Pons (tissue), 1 donor: ENCODE measurements around the gene RASGRF1.
"Not testable (repeated sequence)": the region's sequence is repeated elsewhere in the genome, so short reads cannot be mapped to it uniquely, and the experiment has no call there.

Source experiments
- DNase-seq: peaks from one replicate; pipeline ENCODE4 v3.0.0-alpha.2; 2016; ENCODE audit warnings: low spot score

Gene RASGRF1

DNA sequence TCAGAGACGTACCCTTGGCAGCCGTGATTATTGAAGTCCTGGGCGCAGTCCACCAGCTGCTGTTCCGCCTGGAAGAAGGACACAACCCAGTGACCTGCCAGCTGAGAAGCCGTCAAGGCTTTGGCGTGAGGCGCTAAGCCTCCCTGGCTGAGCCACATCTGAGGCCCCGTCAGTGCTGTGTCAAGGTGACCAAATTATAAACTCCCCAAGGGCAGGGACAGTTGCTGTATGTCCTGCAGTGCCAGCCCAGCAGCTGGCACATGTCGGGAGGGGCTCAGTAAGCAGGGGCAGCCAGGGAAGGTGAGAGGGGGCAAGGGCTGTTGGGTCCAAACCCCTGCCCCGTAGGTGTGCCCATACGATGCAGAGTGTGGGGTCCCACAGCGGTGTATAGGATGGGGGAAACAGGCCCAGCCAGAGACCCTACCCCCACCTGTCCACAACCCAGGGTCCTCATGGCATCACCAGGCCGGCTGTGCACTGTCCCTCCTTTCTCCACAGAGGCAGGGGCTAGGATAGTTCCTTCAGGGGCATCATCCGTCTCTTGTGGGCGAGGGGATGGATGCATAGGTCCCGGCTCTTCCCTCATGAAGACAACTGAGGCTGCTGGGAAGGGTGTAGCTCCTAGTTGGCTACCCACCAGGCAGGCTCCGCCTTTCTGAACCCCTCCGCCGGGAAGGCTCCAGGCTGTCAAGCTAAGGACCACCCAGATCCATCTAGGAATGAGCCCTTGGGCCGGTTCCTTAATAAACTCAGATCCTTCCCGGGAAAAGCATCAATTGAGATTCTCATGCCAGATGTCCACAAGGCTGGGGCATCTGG is 158.9 kb downstream of the RASGRF1 start:
- DNase-seq, result no peak

DNA sequence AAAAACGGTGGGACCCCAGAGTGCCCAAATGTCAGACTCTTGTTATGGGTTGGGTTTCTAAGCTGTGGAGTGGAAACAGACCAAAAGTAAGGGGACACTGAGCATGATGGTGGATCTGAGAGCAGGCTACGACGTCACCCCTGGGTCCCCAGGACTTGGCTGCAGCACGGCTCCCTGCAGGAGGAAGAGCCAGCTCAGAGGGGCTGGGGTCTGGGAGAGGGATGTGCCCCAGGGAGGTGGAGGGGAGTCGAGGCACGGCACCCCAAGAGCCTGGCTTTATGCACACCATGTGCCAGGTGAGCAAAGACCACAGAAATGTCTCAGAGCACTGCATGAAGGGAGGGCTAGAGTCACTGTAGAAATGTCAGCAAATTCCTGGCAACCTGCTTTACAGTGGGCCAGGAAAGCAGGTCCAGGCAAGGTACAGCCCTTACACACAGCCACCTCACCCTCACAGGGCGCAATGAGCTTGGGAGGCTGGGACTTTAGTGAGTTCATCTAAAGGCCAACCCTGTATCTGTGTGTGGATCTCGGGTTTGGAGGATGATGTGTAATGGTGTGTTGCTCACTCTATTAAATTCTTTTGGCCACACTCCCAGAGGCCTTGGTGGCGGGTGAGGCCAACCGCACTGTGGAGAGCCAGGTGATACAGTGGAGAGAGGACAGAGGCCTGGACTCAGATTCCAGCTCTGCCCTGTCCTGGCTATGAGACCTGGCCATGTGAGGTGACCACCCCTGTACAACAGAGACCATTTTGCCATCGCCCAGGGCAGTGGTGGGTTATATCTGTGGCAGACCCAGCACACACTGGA is 159.8 kb downstream of the RASGRF1 start:
- DNase-seq, result no peak

DNA sequence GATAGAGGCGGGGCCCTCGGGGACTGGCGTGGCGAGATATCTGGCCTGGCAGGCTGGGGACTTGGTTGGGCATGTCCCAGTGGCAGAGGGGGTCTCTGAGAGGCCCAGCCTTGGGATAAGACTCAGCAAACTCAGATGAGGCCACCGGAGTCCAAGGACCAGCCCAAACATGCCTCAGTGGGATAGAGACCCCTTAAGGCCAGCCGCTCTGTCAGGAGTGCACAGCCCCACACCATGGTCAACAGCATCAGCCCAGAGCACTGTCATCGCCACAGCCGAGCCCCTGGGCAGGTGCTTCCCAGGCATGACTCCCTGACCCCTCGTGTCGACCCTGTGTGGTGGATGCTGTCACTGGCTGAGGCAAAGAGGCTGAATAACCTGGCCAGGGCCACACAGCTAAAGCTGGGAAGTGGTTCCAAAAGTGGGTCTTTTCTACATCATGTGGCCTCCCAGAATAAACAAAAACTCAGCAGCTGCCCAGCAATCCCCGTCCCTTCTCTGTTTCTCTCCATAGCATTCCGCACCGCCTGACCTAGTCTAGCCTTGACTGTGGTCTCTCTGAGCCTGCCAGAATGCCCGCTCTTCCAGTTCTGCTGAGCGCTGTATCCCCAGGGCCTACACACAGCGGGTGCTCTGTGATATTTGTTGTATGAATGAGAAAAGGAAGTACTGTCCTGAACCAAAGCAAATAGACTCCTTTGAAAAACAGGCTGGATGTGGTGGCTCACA is 160.9 kb downstream of the RASGRF1 start:
- DNase-seq, result no peak

DNA sequence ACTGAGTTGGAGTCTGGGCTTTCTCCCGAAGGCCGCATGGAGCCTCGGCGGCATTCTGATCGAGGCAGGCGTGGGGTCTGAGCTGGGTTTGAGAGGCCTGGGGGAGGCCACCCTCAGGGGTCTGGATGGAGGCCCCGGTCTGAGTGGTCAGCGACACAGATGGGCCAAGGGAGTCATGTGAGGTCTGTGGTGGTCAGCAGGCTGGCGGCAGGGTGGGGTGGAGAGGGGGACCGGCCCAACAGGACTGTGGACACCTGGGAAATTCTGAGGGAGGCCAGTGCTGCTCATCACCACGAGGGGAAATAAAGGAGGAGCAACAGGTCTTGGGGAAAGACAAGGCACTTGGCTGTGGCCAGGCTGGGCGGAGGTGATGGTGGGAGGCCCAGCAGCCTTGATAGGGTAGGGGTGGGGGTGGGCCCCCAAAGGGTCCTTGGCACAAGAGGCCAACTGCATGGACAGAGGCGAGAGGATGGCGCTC is 161.9 kb downstream of the RASGRF1 start:
- DNase-seq, result no peak

DNA sequence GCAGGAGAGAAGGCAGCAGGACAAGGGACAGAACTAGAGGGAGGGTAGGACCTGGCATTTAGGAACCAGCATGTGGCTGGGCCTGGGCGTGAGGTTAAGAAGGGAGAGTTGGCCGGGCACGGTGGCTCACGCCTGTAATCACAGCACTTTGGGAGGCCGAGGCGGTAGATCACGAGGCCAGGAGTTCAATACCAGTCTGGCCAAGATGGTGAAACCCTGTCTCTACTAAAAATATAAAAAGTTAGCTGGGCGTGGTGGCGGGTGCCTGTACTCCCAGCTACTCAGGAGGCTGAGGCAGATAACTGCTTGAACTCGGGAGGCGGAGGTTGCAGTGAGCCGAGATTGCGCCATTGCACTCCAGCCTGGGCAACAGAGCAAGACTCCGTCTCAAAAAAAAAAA is 162.4 kb downstream of the RASGRF1 start:
- not testable (repeated sequence) for DNase-seq

DNA sequence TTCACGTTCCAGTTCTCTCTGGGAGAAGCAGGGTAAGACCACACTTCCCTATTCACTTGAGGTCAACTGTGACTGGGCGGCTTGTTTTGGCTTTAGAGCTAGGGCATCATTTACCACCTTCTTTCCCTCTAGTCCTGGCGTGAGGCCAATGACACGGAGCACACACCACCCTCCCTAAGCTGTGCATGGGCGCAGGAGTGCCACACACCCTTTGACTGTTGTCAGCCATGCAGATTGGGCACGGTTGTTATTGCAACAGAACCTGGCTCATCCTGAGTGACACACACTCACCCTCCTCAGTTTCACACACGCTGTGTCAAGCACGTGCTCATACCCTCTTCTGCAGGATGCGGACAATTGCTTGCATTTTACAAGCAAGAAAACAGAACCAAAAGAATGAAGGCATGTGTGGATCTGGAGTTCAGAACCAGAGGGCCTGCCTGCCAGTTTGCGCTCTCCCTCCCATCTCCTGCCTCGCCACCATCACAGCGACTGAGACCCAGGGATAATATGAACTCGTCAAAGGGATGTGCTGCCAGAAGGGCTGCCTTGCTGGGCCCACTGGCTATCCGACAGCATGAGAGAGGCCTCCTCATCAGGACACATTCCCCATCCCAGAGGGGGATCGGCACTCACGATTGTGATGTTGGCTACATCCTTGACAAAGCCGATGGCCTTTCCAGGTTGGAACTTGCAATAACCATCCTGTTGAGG is 163.3 kb downstream of the RASGRF1 start:
- no peak for DNase-seq

DNA sequence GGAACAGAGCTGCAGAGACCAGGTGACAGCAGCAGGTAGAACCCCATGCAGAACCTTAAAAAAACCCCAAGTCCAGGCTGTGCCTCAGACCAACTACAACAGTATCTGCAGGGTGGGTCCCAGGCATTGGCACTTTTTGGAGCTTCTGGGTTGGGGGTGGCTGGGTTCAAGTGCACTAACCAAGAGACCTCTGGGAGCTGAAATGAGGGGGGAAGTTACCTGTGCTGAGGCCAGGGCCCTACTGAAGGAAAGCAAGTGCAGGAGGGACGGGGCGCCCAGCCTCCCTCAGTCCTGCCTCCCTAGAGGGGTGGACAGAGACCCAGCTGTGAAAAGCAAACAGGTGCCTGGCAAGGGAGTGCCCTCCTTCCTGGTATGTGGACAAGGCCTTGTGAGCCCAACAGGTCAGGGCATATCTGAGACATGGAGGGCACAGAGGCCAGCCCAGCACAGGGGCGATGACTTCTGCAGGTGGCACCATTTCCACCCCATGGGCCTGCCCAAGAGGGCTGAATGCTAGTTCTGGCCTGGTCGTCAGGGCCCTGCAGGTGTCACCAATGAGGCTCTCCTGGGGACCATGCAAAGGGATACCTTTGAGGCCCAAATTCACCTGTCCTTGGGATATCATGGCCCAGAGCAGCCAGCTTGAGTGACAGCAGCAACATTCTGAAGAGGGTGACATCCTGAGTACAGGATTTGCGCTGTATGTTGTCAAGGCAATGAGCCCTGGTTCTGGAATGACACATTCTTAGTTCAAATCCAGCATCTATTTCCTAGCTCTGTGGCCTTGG is 164.4 kb downstream of the RASGRF1 start:
- no peak for DNase-seq

DNA sequence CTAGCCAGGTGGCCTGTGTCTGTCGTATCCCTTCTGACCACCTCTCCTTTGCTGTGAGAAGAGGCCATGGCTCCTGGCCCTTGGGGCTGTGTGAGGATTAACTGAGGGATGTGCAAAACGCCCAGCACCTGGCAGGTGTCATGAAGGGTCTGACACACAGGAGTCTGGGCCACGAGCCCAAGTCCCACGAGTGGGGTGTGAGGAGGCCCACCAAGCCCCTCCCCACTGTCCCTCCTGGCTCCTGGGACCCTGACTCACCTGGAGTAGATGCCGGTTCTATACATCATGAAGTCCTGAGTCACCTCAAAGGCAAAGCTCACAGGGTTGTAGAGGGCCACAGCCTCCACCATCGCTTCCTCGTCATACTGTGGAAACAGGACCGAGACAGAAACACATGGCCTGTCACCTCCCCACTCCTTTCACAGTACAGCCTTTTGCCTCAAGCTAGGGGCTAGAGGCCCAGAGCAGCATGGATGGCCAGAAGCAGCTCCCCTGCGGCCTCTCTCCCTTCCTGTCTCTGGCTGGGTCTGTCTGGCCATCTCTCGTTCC is 165.4 kb downstream of the RASGRF1 start:
- no peak for DNase-seq

DNA sequence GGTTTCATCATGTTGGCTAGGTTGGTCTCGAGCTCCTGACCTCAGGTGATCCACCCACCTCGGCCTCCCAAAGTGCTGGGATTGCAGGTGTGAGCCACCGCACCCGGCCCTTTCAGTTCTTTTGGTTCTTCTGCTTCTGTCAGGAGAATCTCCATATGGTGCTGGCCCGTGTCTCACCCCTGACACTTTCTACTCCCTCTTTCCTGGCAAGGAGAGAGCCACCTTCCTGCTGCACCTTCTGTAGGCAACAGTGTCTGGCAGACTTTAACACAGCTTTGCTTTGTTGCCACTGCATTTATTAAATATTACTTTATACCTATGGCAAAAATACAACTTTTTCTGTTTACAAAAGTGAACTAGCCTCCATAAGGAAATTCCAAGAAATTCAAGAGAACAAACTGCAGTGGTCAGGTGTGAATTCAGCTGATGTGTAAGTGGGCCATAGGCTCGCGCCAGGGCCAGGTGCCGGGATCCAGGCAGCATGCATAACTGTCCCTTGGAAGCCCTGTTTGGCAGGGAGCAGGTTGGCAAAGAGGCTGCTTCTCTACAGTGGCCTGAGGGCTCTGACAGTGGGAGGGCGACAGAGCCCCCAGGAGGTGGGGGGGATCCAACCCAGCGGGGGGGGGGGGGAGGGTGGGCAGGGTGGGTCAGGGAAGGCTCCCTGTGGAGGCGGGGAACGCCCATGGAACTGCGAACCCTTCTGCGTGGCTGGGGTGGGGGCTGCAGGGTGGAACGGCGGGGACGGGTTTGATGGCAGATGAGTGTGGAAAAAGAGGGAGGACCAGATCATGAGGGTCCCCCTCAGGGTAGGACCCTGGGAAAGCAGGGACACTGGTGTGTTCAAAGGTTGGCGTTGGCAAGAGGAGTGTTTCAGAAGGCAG is 166.9 kb downstream of the RASGRF1 start:
- DNase-seq, result no peak

DNA sequence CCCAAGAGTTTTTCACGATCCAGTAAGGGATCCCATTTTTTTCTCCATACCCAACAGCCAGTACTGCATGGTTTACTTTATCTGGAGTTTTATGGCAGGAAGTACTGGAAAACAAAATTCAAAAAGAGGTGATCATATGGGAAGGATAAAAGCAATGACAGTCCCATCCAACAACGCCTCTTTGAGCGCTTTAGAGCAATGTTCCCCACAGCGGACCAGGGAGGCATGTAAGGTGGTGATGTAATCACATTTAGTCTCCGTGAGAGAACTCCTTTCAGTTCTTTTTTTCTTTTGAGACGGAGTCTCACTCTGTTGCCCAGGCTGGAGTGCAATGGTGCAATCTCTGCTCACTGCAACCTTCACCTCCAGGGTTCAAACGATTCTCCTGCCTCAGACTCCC is 167.6 kb downstream of the RASGRF1 start:
- no peak for DNase-seq

DNA sequence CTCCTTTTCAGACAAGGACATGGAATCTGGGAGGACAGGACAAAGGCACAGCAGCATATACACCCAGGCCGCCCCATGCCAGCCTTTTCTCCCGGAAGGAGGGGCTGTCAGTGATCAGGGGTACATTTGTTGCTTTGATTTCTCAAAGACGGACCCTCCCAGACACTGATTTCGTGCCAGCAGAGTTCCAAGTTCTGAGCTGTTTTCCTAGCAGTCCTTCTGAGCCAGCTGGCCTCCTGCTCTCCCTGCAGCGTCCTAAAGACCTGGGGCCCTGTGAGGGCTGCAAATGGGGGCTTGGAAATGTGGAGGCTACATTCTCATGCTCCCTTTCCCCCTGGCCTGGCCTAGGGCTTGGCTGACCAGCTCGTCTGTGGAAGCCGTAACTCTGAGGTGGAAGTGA is 168.1 kb downstream of the RASGRF1 start:
- DNase-seq, result no peak

DNA sequence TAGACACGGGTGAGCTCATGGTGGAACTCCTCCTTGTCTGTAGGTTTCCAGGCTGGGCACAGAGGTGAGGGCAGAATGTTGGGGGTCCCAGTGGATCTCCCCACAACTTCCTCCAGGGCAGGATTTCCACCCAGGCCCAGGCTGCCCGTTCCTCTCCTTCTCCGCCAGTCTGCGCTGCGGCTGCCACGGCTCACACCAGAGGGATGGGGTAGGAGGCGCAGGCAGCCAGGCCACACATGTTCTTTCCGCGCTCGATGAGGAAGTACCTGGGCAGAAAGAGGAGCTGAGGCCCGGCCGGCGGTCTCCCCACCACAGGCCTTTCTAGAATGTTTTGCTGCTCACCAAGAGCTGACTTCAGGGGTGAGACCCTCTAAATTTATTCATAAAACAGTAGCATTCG is 168.6 kb downstream of the RASGRF1 start:
- DNase-seq, result no peak

DNA sequence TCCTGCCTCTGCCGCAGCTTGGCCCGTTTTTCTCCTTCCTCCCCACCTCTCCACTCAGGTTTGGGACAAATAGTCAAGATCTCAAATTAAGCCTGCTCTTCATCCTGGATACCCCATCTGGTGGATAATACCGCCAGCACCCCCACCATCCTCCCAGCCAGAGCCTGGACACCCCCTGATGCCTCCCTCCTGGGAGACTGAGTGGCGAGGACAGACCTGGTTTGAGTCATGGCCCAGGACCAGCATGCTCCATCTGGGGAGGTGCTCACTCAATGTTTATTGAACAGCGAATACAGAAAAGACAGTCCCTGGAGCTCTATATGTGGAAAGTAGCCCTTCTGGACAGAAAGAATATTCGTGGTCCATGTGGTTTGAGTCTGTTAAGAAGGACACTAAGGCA is 169.1 kb downstream of the RASGRF1 start:
- no peak for DNase-seq

DNA sequence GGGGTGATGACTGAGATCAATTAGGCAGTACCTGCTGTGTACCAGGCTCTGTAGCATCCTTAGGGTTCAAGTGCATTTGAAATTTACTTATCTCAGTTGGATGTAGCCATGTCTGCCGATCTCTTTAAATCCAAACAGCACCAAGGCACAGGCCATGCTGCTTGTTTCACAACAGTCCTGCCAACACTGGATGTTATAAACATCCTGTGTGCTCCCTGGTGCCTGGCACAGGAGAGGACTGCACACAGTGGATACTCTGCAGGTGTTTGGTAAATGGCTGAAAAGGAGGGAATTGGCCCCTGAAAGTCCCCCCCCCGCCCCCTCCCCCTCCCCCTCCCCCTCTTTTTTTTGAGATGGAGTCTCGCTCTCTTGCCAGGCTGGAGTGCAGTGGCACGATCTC is 172.7 kb downstream of the RASGRF1 start:
- DNase-seq, result no peak

DNA sequence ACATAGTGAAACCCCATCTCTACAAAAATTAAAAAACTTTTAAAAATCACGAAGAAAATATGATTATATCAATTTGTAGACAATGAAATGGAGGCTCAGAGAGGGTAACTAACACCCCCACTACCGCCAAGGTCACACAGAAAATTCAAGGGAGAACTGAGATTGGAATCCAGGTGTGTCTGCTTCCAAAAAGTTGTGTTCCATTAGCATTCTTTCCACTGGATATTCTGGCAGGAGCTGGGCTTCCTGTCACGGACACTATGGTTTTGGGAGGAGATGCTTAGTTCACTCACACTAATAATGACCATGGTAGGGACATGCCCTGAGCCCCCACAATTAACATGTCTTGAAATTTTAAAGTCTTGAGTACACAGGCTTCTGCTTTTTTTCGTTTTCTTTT is 174.5 kb downstream of the RASGRF1 start:
- DNase-seq, result no peak

DNA sequence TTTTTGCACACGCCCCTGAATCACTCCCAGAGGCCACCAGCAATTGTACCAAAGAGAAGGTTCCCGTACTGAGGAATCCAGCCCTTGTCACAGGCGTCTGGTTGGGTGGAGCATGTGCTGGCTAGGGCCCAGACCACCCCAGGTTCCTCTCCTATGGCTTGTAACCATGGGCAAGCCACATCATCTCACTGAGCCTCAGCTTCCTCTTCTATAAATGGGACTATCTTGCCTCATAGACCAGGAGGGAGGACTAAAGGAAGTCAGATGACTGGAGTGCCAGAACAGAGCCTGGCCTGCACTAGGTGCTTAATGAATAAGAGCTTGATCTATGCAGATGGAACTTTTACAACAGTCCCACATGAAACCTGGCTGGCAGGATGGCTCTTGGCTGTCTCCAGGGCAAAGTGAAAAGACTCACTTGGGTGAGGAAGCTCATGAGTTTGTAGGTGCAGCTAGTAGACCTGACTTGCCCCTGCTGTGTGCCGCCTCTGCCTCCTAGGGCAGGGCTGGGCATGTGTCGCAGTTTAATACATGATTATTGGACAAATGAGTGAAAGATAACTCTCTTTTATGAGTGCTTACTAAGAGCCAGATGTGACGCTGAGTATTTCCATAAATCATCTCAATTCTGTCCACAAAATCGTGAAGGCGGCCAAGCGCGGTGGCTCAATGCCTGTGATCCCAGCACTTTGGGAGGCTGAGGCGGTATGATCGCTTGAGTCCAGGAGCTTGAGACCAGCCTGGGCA is 175.1 kb downstream of the RASGRF1 start:
- peak; percentile 90 for DNase-seq

DNA sequence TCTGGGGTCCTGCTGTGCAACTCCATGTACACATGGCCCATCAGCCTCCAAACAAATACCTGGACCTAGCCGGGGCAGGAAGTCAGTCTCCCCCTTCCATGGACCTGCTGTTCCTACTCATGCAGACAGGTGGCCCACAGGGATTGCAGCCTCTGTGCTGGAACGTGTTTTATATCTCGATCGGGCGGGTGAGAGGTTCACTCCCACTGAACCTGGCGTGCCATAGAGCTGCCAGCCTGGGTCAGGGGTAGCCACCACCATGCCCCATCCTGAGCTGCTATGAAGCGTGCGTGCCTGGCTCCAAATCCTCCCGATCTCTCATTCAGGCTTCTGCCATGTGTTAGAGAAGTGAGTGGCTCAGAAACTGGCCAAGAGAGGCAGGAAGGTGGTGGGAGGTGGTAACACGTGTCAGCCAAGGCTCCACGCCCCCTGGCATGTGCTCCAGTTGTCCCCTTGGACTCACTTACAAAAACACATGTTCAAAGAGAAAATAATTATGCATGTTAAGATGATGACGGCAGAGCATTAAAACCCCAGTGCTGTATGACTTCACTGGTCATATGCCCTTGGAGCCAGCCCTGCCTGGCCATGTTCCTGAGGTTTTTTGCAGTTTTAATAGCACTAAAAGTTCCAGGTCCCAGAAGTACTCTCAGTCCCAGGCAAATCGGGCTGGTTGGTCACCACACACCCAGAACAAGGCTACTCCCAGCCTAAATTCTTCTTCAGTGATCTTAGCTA is 176.4 kb downstream of the RASGRF1 start:
- DNase-seq, result no peak

DNA sequence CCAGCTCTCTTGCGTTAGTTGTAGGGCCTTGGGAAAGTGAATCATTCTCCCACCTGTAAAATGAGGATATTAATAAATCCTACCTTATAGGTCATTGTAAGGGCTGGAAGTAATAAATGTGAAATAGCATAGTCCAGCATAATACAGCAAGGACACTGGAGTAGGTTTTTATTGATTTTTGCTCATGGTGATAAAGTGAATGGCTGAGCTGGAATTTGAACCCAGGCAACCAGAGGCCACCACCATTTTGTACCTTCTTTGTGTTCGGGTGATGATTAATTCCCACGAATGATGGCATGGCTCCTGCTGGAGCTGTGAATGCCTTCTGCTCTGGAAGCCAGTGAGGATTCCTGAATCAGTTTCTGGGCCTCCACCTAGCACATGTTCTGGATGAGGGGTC is 177.6 kb downstream of the RASGRF1 start:
- DNase-seq, result no peak
